Uterus (tissue), 2 donors: ENCODE measurements around the gene NUBPL.

Experiments
- CTCF ChIP-seq, 4 experiments: fragments of 200-600 bp in 2 of 4; fragments of 450-650 bp in 2 of 4; sonication (generic) in 2 of 4; IDR thresholded peaks; one replicate each; pipeline ENCODE4 v1.5.1; 2016 to 2019; ENCODE audit warnings: antibody characterized with exemption in 4 of 4, mild to moderate bottlenecking in 2 of 4, moderate library complexity in 1 of 4
- POLR2A ChIP-seq, 2 donors: fragments of 450-650 bp; IDR thresholded peaks; one replicate each; pipeline ENCODE4 v1.6.1; 2016; ENCODE audit warnings: antibody characterized with exemption in 2 of 2, mild to moderate bottlenecking in 1 of 2, moderate library complexity in 1 of 2

DNA sequence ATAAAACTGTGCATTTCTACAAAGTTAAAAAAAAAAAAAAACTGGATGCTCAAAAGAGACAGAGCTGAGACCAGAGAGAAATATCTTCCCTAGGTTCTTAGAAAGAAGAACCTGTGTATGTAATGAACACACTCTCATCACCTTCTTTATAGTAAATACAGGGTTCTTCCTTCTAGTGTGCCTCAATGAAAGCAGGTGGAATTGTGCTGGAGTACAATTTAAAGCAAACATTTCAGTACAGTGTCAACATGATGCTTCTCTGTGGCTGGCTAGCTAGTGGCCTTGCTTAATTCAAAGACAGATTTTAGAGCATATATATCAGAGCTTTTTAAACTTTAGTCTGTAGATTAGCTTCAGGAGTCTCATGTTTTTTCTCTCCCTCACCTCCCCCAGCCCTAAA lies 266.1 kb downstream of the NUBPL start:
- TF ChIP-seq CTCF (IDR thresholded peaks at IDR 0.05) (no peak), POLR2A (IDR thresholded peaks at IDR 0.05) (no peak)
